ENCODE measurements around the gene MEIS1.

DNA sequence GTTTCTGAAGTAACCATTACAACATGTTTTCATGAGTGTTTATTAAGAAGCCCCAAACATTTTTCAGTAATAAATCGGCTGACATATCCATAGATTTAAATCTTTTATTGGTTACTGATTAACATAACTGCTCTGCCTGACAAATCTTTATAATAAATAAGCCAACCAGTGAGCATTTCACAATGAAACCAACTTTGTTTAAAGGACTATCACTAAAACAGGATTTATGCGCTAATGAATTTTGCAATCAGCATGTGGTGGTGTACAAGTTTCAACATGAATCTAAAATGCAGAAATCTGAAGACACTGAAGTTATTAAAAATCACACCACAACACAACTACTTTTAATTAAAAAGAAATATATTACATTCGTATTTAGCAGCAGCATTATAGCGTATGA is 166.7 kb downstream of the MEIS1 start:
- TF ChIP-seq, protein P1, sequence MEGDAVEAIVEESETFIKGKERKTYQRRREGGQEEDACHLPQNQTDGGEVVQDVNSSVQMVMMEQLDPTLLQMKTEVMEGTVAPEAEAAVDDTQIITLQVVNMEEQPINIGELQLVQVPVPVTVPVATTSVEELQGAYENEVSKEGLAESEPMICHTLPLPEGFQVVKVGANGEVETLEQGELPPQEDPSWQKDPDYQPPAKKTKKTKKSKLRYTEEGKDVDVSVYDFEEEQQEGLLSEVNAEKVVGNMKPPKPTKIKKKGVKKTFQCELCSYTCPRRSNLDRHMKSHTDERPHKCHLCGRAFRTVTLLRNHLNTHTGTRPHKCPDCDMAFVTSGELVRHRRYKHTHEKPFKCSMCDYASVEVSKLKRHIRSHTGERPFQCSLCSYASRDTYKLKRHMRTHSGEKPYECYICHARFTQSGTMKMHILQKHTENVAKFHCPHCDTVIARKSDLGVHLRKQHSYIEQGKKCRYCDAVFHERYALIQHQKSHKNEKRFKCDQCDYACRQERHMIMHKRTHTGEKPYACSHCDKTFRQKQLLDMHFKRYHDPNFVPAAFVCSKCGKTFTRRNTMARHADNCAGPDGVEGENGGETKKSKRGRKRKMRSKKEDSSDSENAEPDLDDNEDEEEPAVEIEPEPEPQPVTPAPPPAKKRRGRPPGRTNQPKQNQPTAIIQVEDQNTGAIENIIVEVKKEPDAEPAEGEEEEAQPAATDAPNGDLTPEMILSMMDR (IDR thresholded peaks at IDR 0.05), result no peak
- TF ChIP-seq POLR2A (IDR thresholded peaks at IDR 0.05), result no peak
